ENCODE measurements around the gene GYS2.

DNA sequence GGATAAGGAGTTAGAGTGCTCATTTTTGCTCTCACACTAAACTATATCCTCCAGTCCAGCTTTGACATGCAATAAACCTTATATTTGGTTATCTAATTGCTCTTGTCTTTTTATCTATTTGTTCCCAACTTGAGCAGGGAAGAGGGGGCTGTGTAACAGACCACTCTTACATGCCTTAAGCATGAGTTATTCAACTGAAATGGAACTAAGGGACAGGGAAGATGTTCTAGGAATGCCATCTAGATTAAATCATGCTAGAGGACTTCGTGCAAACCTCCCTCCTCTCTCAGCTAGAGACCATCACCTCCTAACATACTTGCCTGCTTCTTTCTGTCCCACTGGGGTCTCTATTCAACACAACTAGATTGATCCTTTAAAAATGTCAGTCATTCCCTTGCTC, 57.9 kb downstream of the GYS2 start:
- TF ChIP-seq POLR2AphosphoS5 (IDR thresholded peaks at IDR 0.05; ENCODE audit: low read depth, low read length) (no peak), TAF1 (IDR thresholded peaks at IDR 0.05; ENCODE audit: borderline replicate concordance, insufficient read depth, low read length) (no peak), REST (IDR thresholded peaks at IDR 0.05; ENCODE audit: insufficient read depth in 1 of 2, low read depth in 2 of 2, low read length in 2 of 2) (no peak), SIN3A (IDR thresholded peaks at IDR 0.05; ENCODE audit: borderline replicate concordance, insufficient read depth, low read length) (no peak)

All from PFSK-1 (cell line).